Body of pancreas (tissue), 4 donors: Measurements from ENCODE around the gene ARAP2. TPM values are rescaled to one million over a fixed set of nuclear protein-coding genes. Genes with fewer than 3 reads are reported as not detected.

ENCODE experiments used
- ATAC-seq: fragments of 150-250 bp; one replicate; pipeline ENCODE4 v1.9.1; 2016
- DNase-seq, 4 donors: peaks; one replicate each; pipeline ENCODE4 v3.0.0-alpha.2; 2019
- H3K27ac ChIP-seq, 4 donors: fragments of 200-600 bp; sonication (generic); 1 replicate in 3 of 4; 2 replicates in 1 of 4; pipeline versions ENCODE4 v1.5.1 to v1.6.1; 2016 to 2019; ENCODE audit warnings: mild to moderate bottlenecking in 1 of 4, mixed read lengths in 1 of 4, moderate library complexity in 1 of 4
- H3K27me3 ChIP-seq, 2 donors: fragments of 200-600 bp; sonication (generic); one replicate each; pipeline ENCODE4 v1.6.0; 2016; ENCODE audit warnings: mild to moderate bottlenecking in 1 of 2
- H3K36me3 ChIP-seq, 2 donors: fragments of 200-600 bp; sonication (generic); replicated peaks in 1 of 2; 2 replicates each; pipeline ENCODE4 v1.5.1; 2016; ENCODE audit warnings: low read depth in 2 of 2; ENCODE audit not compliant: insufficient read depth in 1 of 2
- H3K4me1 ChIP-seq: fragments of 200-600 bp; sonication (generic); one replicate; pipeline ENCODE4 v1.6.0; 2016
- H3K4me3 ChIP-seq, 2 donors: fragments of 200-600 bp; sonication (generic); 1 replicate in 1 of 2; 2 replicates in 1 of 2; pipeline ENCODE4 v1.5.1; 2016 to 2019
- H3K9me3 ChIP-seq, 3 donors: fragments of 200-600 bp; sonication (generic); 1 replicate in 2 of 3; 2 replicates in 1 of 3; pipeline ENCODE4 v1.5.1; 2016
- CTCF ChIP-seq, 7 experiments: fragments of 450-650 bp in 4 of 7; fragments of 200-600 bp in 3 of 7; sonication (generic) in 3 of 7; IDR thresholded peaks; one replicate each; pipeline ENCODE4 v1.5.1; 2016 to 2019; ENCODE audit warnings: antibody characterized with exemption in 7 of 7
- POLR2A ChIP-seq, 3 donors: fragments of 450-650 bp; IDR thresholded peaks; one replicate each; pipeline ENCODE4 v1.6.1; 2016; ENCODE audit warnings: antibody characterized with exemption in 3 of 3, mild to moderate bottlenecking in 2 of 3
- WGBS, 2 donors: methylation state at CpG; one replicate each; pipeline ENCODE4 v1.1.5; 2017; 5-methylcytosine and 5-hydroxymethylcytosine counted together
- intact Hi-C: fragments of 100-400 bp; cut with DNase I; formaldehyde crosslinking; loops from one replicate; pipeline ENCODE4 v1.15.1; 2023
- total RNA-seq, 2 donors: library from RNA; depleted of rRNA; stranded (reverse); fragments of >200 nt; gene quantifications; one replicate each; pipeline ENCODE4 v1.1.0, GENCODE V29; 2016

The ARAP2 gene
- total RNA-seq, 2 donors from 2014 or later, result 12.5 to 14.3 TPM

- H3K4me3 ChIP-seq, result no peak overlapping the region
- no peaks in the 10 kb centered on the region for H3K27me3 ChIP-seq
- H3K27ac ChIP-seq, result no peak overlapping the region
- H3K4me1 ChIP-seq, result no peaks in the 10 kb centered on the region
- intact Hi-C loops, result no loop called here
- WGBS, 2 donors, result 84 to 86% methylated on average over 6 of the region's 6 CpGs
- H3K36me3 ChIP-seq, result no peaks in the 10 kb centered on the region
- TF ChIP-seq POLR2A (IDR thresholded peaks at IDR 0.05), result no peak
- TF ChIP-seq CTCF (IDR thresholded peaks at IDR 0.05), result no peak
- ATAC-seq, result no peak
- no peaks in the 10 kb centered on the region for H3K9me3 ChIP-seq
- DNase-seq, result no peak
Measured at GRCh38 chr4:36043901-36044300, 200.4 kb downstream of the ARAP2 start.

- WGBS, 2 donors, result 82 to 86% methylated on average over 4 of the region's 4 CpGs
- H3K4me1 ChIP-seq, result no peaks in the 10 kb centered on the region
- DNase-seq, result no peak
- H3K4me3 ChIP-seq, result no peak overlapping the region
- TF ChIP-seq POLR2A (IDR thresholded peaks at IDR 0.05) (no peak), CTCF (IDR thresholded peaks at IDR 0.05) (no peak)
- ATAC-seq, result no peak
- H3K27ac ChIP-seq, result no peak overlapping the region
- intact Hi-C loops, result no loop called here
- H3K27me3 ChIP-seq, result no peaks in the 10 kb centered on the region
- no peaks in the 10 kb centered on the region for H3K9me3 ChIP-seq
- no peaks in the 10 kb centered on the region for H3K36me3 ChIP-seq
Measured at GRCh38 chr4:36043241-36043640, 201.1 kb downstream of the ARAP2 start.

- H3K27ac ChIP-seq, result no peak overlapping the region
- ATAC-seq, result no peak
Measured at GRCh38 chr4:36042122-36042970, 202.0 kb downstream of the ARAP2 start.

GRCh38 chr4:36041340-36041739 lies 203.0 kb downstream of the ARAP2 start:
- Histone ChIP-seq H3K9me3 (no peaks in the 10 kb centered on the region), H3K36me3 (no peaks in the 10 kb centered on the region), H3K27me3 (no peaks in the 10 kb centered on the region), H3K4me3 (no peak overlapping the region), H3K27ac (no peak overlapping the region), H3K4me1 (no peaks in the 10 kb centered on the region)
- 48 to 50% methylated on average over 1 of the region's 1 CpG for WGBS, 2 donors
- DNase-seq (no peak), ATAC-seq (no peak)
- no peak for TF ChIP-seq CTCF (IDR thresholded peaks at IDR 0.05)
- TF ChIP-seq POLR2A (IDR thresholded peaks at IDR 0.05), result no peak
- intact Hi-C loops, result no loop called here

More at GRCh38 chr4:36042122-36042970, 202.0 kb downstream of the ARAP2 start:
- no peaks in the 10 kb centered on the region for H3K9me3 ChIP-seq
- H3K36me3 ChIP-seq, result no peaks in the 10 kb centered on the region
- WGBS, 2 donors, result 73% methylated on average over 7 of the region's 7 CpGs
- intact Hi-C loops, result no loop called here
- H3K4me3 ChIP-seq, result no peak overlapping the region
- DNase-seq, result no peak
- H3K27me3 ChIP-seq, result no peaks in the 10 kb centered on the region
- H3K4me1 ChIP-seq, result no peaks in the 10 kb centered on the region
- TF ChIP-seq POLR2A (IDR thresholded peaks at IDR 0.05) (no peak), CTCF (IDR thresholded peaks at IDR 0.05) (no peak)

GRCh38 chr4:36039026-36039425 lies 205.3 kb downstream of the ARAP2 start:
- intact Hi-C loops, result no loop called here
- no peak for DNase-seq
- Histone ChIP-seq H3K27ac (no peak overlapping the region), H3K4me3 (no peak overlapping the region), H3K36me3 (no peaks in the 10 kb centered on the region), H3K4me1 (no peaks in the 10 kb centered on the region), H3K9me3 (no peaks in the 10 kb centered on the region), H3K27me3 (no peaks in the 10 kb centered on the region)
- TF ChIP-seq POLR2A (IDR thresholded peaks at IDR 0.05) (no peak), CTCF (IDR thresholded peaks at IDR 0.05) (no peak)
- WGBS, 2 donors, result 57 to 70% methylated on average over 2 of the region's 2 CpGs
- no peak for ATAC-seq
